IMR-90 (cell line): ENCODE data around the gene TCF12. TPM values are rescaled to one million over a fixed set of nuclear protein-coding genes. Genes with fewer than 3 reads are reported as not detected.

ENCODE experiments used
- ATAC-seq: fragments of 200-7000 bp; cut with Tn5 transposase; 2 replicates; pipeline ENCODE4 v1.9.1; 2020; ENCODE audit warnings: low read depth, mild to moderate bottlenecking, moderate library complexity
- BruUV-seq: library from RNA; stranded (reverse); fragments of 400-500 nt; replicated peaks from 2 replicates; lab custom pipeline; 2021; lab: Mats Ljungman, UMichigan
- CTCF ChIA-PET: fragments of 300-600 bp; formaldehyde crosslinking; extraction: SDS; loops from one replicate; lab custom pipeline; 2021; ENCODE audit warnings: antibody characterized with exemption; lab: Yijun Ruan, JAX
- POLR2A ChIA-PET: fragments of 300-600 bp; sonication (Branson Sonifier 250); formaldehyde crosslinking; loops from one replicate; lab custom pipeline; 2022; ENCODE audit warnings: antibody characterized with exemption; ENCODE audit not compliant: unreplicated experiment; lab: Charles Lee
- DNase-seq: peaks from one replicate; pipeline ENCODE4 v3.0.0; 2013
- H2AFZ ChIP-seq: replicated peaks from 2 replicates; pipeline ENCODE3; 2013; ENCODE audit warnings: low read length, mild to moderate bottlenecking; ENCODE audit not compliant: poor library complexity
- H2AK5ac ChIP-seq: 2 replicates; pipeline ENCODE4 v1.6.1; 2013; ENCODE audit warnings: low read depth, low read length, inconsistent platforms
- H2AK9ac ChIP-seq: replicated peaks from 2 replicates; pipeline ENCODE3; 2013; ENCODE audit warnings: mild to moderate bottlenecking, low read depth, low read length, moderate library complexity; ENCODE audit not compliant: poor library complexity
- H2BK120ac ChIP-seq: 2 replicates; pipeline ENCODE4 v1.6.1; 2013; ENCODE audit warnings: low read depth, low read length, inconsistent platforms
- H2BK15ac ChIP-seq: 3 replicates; pipeline ENCODE4 v1.6.1; 2013; ENCODE audit warnings: low read depth, low read length, inconsistent platforms
- H2BK20ac ChIP-seq: 2 replicates; pipeline ENCODE4 v1.6.1; 2013; ENCODE audit warnings: low read depth, mild to moderate bottlenecking, inconsistent platforms, low read length, moderate library complexity
- H2BK5ac ChIP-seq: 2 replicates; pipeline ENCODE4 v1.6.1; 2013; ENCODE audit warnings: mild to moderate bottlenecking, low read depth, low read length, inconsistent platforms; ENCODE audit not compliant: poor library complexity, severe bottlenecking
- H3K14ac ChIP-seq: replicated peaks from 2 replicates; pipeline ENCODE4 v1.6.1; 2013; ENCODE audit warnings: low read depth, low read length, inconsistent platforms
- H3K18ac ChIP-seq: 2 replicates; pipeline ENCODE4 v1.6.1; 2013; ENCODE audit warnings: low read depth, low read length, control low read depth
- H3K23ac ChIP-seq: 2 replicates; pipeline ENCODE4 v1.6.1; 2013; ENCODE audit warnings: low read depth, low read length, inconsistent platforms
- H3K27ac ChIP-seq: 2 replicates; pipeline ENCODE4 v1.5.1; 2013; ENCODE audit warnings: mild to moderate bottlenecking, control low read depth, low read length; ENCODE audit not compliant: insufficient read depth
- H3K27me3 ChIP-seq: 2 replicates; pipeline ENCODE4 v1.6.1; 2013; ENCODE audit warnings: low read length; ENCODE audit not compliant: control insufficient read depth, insufficient read depth
- H3K36me3 ChIP-seq: 2 replicates; pipeline ENCODE4 v1.6.1; 2013; ENCODE audit warnings: low read length, mixed read lengths; ENCODE audit not compliant: control insufficient read depth, insufficient read depth
- H3K4ac ChIP-seq: 2 replicates; pipeline ENCODE4 v1.6.1; 2013; ENCODE audit warnings: low read depth, low read length, inconsistent platforms
- H3K4me1 ChIP-seq: 2 replicates; pipeline ENCODE4 v1.6.1; 2013; ENCODE audit warnings: low read length, mixed read lengths; ENCODE audit not compliant: control insufficient read depth, insufficient read depth
- H3K4me2 ChIP-seq: 2 replicates; pipeline ENCODE4 v1.6.1; 2013; ENCODE audit warnings: low read depth, mild to moderate bottlenecking, control low read depth, low read length, moderate library complexity
- H3K4me3 ChIP-seq: 2 replicates; pipeline ENCODE4 v1.5.1; 2013; ENCODE audit warnings: low read depth, mild to moderate bottlenecking, control low read depth, low read length, moderate library complexity; ENCODE audit not compliant: insufficient read depth
- H3K56ac ChIP-seq: 2 replicates; pipeline ENCODE4 v1.6.1; 2013; ENCODE audit warnings: low read length, inconsistent platforms; ENCODE audit not compliant: insufficient read depth; ENCODE audit errors: extremely low read depth
- H3K79me1 ChIP-seq, 2 experiments: 2 replicates each; pipeline ENCODE4 v1.6.1; 2013; ENCODE audit warnings: low read length in 2 of 2, inconsistent platforms in 1 of 2, low read depth in 1 of 2
- H3K9ac ChIP-seq: 2 replicates; pipeline ENCODE4 v1.6.1; 2013; ENCODE audit warnings: low read depth, low read length, control low read depth
- H3K9me1 ChIP-seq: 2 replicates; pipeline ENCODE4 v1.6.1; 2013; ENCODE audit warnings: low read length, inconsistent platforms; ENCODE audit not compliant: insufficient read depth
- H3K9me3 ChIP-seq: 2 replicates; pipeline ENCODE4 v1.6.1; 2013; ENCODE audit warnings: low read length; ENCODE audit not compliant: control insufficient read depth, insufficient read depth
- H4K20me1 ChIP-seq: 2 replicates; pipeline ENCODE4 v1.6.1; 2013; ENCODE audit warnings: low read length, inconsistent platforms; ENCODE audit not compliant: insufficient read depth
- H4K5ac ChIP-seq: 2 replicates; pipeline ENCODE4 v1.6.1; 2013; ENCODE audit warnings: mild to moderate bottlenecking, low read depth, low read length, control low read depth
- H4K8ac ChIP-seq, 2 experiments: 2 replicates each; pipeline ENCODE4 v1.6.1; 2013; ENCODE audit warnings: low read depth in 2 of 2, low read length in 2 of 2, control low read depth in 1 of 2, inconsistent platforms in 1 of 2
- H4K91ac ChIP-seq: 2 replicates; pipeline ENCODE4 v1.6.1; 2013; ENCODE audit warnings: low read depth, low read length, inconsistent platforms; ENCODE audit not compliant: insufficient read depth
- BHLHE40 ChIP-seq: fragments of 150-350 bp; IDR thresholded peaks from 2 replicates; pipeline ENCODE4 v1.6.1; 2016; ENCODE audit warnings: mild to moderate bottlenecking, low read depth, low read length
- FOS ChIP-seq: fragments of 150-350 bp; IDR thresholded peaks from 2 replicates; pipeline ENCODE4 v1.6.1; 2016; ENCODE audit warnings: low read depth, low read length
- MAFK ChIP-seq: IDR thresholded peaks from 2 replicates; pipeline ENCODE4 v1.6.1; 2012; ENCODE audit warnings: low read depth, low read length, improper control_type of control experiment
- MXI1 ChIP-seq: IDR thresholded peaks from 2 replicates; pipeline ENCODE4 v1.6.1; 2012; ENCODE audit warnings: low read depth, mild to moderate bottlenecking, low read length, moderate library complexity, borderline replicate concordance
- POLR2A ChIP-seq: IDR thresholded peaks from 2 replicates; pipeline ENCODE4 v1.6.1; 2012; ENCODE audit warnings: mild to moderate bottlenecking, low read depth, low read length
- RAD21 ChIP-seq: IDR thresholded peaks from 2 replicates; pipeline ENCODE4 v1.6.1; 2012; ENCODE audit warnings: low read length, improper control_type of control experiment
- SMC3 ChIP-seq: fragments of 150-350 bp; IDR thresholded peaks from 2 replicates; pipeline ENCODE4 v1.6.1; 2016; ENCODE audit warnings: low read depth, mild to moderate bottlenecking, antibody characterized with exemption, low read length, moderate library complexity
- WGBS, 2 experiments: methylation state at CpG; one replicate each; pipeline versions ENCODE4 v1.1.5 to v1.1.7; 2013; ENCODE audit warnings: missing lambda C conversion rate in 2 of 2; ENCODE audit not compliant: insufficient read length in 1 of 2; ENCODE audit errors: extremely low coverage in 2 of 2; 5-methylcytosine and 5-hydroxymethylcytosine counted together
- dilution Hi-C: fragments of 300-500 bp; cut with HindIII; formaldehyde crosslinking; loops from one replicate; pipeline ENCODE4 v1.14.3; 2018; ENCODE audit warnings: low sequenced_read_pairs; ENCODE audit not compliant: unreplicated experiment
- in situ Hi-C: fragments of 300-500 bp; cut with MboI; formaldehyde crosslinking; loops from 3 replicates; pipeline ENCODE4 v1.14.3; 2019; ENCODE audit warnings: low sequenced_read_pairs, inconsistent platforms, mixed read lengths
- intact Hi-C: fragments of 100-400 bp; cut with micrococcal nuclease; formaldehyde crosslinking; loops from 2 replicates; pipeline ENCODE4 v1.10.0; 2022
- polyA plus RNA-seq, 3 experiments: library from polyadenylated mRNA; depleted of rRNA; stranded (reverse); fragments of >200 nt; gene quantifications; 2 replicates each; pipeline ENCODE4 v1.2.3, GENCODE V29; 2012; ENCODE audit warnings: low replicate concordance in 1 of 3
- total RNA-seq: library from RNA; depleted of rRNA; stranded (reverse); fragments of >200 nt; gene quantifications from 2 replicates; pipeline ENCODE4 v1.2.3, GENCODE V29; 2012
- TF ChIP-seq, protein P1 (sequence below): fragments of 150-350 bp; IDR thresholded peaks from 2 replicates; pipeline ENCODE4 v1.6.1; 2017; ENCODE audit warnings: mild to moderate bottlenecking, antibody characterized with exemption, low read length, low read depth
- TF ChIP-seq, protein P2 (sequence below): conservative IDR thresholded peaks from 2 replicates; pipeline ENCODE4 v1.5.1; 2012; ENCODE audit warnings: mild to moderate bottlenecking, low read depth, low read length, improper control_type of control experiment
- TF ChIP-seq, protein P3 (sequence below): fragments of 150-350 bp; IDR thresholded peaks from 2 replicates; pipeline ENCODE4 v1.6.1; 2016; ENCODE audit warnings: low read depth, mild to moderate bottlenecking, low read length, moderate library complexity, borderline replicate concordance

The TCF12 gene
- total and polyA plus RNA-seq, 2 of the 4 experiments (the other 2 are of a cell fraction): 79.4 to 160 TPM

DNA sequence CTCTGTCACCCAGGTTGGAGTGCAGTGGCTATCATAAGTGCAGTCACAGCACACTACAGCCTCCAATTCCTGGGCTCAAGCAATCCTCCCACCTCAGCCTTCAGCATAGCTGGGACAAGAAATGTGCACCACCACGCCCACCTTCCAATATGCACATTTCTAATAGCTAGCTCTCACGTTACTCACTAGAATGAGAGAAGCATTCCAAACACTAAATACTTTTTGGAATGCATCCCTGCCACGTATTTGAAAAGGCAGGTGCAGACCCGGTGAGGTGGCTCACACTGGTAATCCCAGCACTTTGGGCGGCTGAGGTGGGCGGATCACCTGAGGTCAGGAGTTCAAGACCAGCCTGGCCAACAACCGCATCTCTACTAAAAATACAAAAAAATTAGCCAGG lies 7.6 kb upstream of the TCF12 start:
- no TSS peak for BruUV-seq
- H2AK9ac ChIP-seq: no peak overlapping the region
- no peak overlapping the region for H4K91ac ChIP-seq
- H2BK20ac ChIP-seq: no peak overlapping the region
- no peak overlapping the region for H2BK120ac ChIP-seq
- WGBS, 2 experiments: no CpG with 5 or more reads among the region's 7 CpGs
- no peak overlapping the region for H2AK5ac ChIP-seq
- H3K79me1 ChIP-seq: no peaks in the 10 kb centered on the region
- ChIA-PET CTCF (no interaction called here), POLR2A (no interaction called here)
- no peaks in the 10 kb centered on the region for H3K27me3 ChIP-seq
- no peaks in the 10 kb centered on the region for H3K9me3 ChIP-seq
- no peaks in the 10 kb centered on the region for H3K9me1 ChIP-seq
- no peak overlapping the region for H2AFZ ChIP-seq
- no peak overlapping the region for H2BK15ac ChIP-seq
- H3K14ac ChIP-seq: no peak overlapping the region
- no peak overlapping the region for H3K4me2 ChIP-seq
- no peak for DNase-seq
- dilution Hi-C loops: no loop called here
- H3K27ac ChIP-seq: no peak overlapping the region
- no peak overlapping the region for H3K56ac ChIP-seq
- no peak for ATAC-seq
- H3K4ac ChIP-seq: no peak overlapping the region
- no peak overlapping the region for H4K5ac ChIP-seq
- intact Hi-C loops: no loop called here
- TF ChIP-seq MAFK: no peak
- no peak for TF ChIP-seq FOS
- TF ChIP-seq, protein P1, sequence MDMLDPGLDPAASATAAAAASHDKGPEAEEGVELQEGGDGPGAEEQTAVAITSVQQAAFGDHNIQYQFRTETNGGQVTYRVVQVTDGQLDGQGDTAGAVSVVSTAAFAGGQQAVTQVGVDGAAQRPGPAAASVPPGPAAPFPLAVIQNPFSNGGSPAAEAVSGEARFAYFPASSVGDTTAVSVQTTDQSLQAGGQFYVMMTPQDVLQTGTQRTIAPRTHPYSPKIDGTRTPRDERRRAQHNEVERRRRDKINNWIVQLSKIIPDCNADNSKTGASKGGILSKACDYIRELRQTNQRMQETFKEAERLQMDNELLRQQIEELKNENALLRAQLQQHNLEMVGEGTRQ: no peak
- TF ChIP-seq, protein P2, sequence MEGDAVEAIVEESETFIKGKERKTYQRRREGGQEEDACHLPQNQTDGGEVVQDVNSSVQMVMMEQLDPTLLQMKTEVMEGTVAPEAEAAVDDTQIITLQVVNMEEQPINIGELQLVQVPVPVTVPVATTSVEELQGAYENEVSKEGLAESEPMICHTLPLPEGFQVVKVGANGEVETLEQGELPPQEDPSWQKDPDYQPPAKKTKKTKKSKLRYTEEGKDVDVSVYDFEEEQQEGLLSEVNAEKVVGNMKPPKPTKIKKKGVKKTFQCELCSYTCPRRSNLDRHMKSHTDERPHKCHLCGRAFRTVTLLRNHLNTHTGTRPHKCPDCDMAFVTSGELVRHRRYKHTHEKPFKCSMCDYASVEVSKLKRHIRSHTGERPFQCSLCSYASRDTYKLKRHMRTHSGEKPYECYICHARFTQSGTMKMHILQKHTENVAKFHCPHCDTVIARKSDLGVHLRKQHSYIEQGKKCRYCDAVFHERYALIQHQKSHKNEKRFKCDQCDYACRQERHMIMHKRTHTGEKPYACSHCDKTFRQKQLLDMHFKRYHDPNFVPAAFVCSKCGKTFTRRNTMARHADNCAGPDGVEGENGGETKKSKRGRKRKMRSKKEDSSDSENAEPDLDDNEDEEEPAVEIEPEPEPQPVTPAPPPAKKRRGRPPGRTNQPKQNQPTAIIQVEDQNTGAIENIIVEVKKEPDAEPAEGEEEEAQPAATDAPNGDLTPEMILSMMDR: no peak
- TF ChIP-seq MXI1: no peak
- TF ChIP-seq, protein P3, sequence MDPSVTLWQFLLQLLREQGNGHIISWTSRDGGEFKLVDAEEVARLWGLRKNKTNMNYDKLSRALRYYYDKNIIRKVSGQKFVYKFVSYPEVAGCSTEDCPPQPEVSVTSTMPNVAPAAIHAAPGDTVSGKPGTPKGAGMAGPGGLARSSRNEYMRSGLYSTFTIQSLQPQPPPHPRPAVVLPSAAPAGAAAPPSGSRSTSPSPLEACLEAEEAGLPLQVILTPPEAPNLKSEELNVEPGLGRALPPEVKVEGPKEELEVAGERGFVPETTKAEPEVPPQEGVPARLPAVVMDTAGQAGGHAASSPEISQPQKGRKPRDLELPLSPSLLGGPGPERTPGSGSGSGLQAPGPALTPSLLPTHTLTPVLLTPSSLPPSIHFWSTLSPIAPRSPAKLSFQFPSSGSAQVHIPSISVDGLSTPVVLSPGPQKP: no peak
- TF ChIP-seq BHLHE40: no peak
- no peak for TF ChIP-seq RAD21
- no peak for TF ChIP-seq SMC3
- no peak for TF ChIP-seq POLR2A
- H3K4me3 ChIP-seq: no peak overlapping the region
- in situ Hi-C loops: loop anchor here (25.0 kb wide), 1 partner anchor 626 kb away; no protein-coding TSS in a partner anchor
- no peaks in the 10 kb centered on the region for H4K20me1 ChIP-seq
- no peak overlapping the region for H3K9ac ChIP-seq
- H4K8ac ChIP-seq: no peak overlapping the region
- no peak overlapping the region for H3K23ac ChIP-seq
- no peaks in the 10 kb centered on the region for H3K4me1 ChIP-seq
- no peak overlapping the region for H2BK5ac ChIP-seq
- H3K18ac ChIP-seq: no peak overlapping the region
- H3K36me3 ChIP-seq: no peaks in the 10 kb centered on the region
